Lung microvascular endothelial cell (primary cell): ENCODE results near the gene ATP5MG. TPM values are rescaled to one million over a fixed set of nuclear protein-coding genes. Genes with fewer than 3 reads are reported as not detected.
"Not testable (repeated sequence)": the region's sequence is repeated elsewhere in the genome, so short reads cannot be mapped to it uniquely, and the experiment has no call there.

ENCODE experiments used
- DNase-seq, 2 donors: peaks; one replicate each; pipeline versions ENCODE4 v3.0.0 to v3.0.0-alpha.2; 2010; ENCODE audit warnings: low read depth in 2 of 2
- total RNA-seq: library from RNA; depleted of rRNA; stranded (reverse); fragments of >200 nt; gene quantifications from 2 replicates; pipeline ENCODE4 v1.2.1, GENCODE V29; 2014

ATP5MG gene
- total RNA-seq: 82.8 and 95.6 TPM in 2 replicates

- peak; percentile 89 to 91 for DNase-seq
These were observed at the start of gene ATP5MG for GRCh38 chr11:118401151-118401879. Gene ATP5MG, plus strand, starts transcription at chr11:118401606. Its CDS starts 60 bp downstream, at chr11:118401666.

GRCh38 chr11:118353084-118353710, 48.2 kb upstream of the ATP5MG start:
- DNase-seq: peak; percentile 24 to 39

DNA sequence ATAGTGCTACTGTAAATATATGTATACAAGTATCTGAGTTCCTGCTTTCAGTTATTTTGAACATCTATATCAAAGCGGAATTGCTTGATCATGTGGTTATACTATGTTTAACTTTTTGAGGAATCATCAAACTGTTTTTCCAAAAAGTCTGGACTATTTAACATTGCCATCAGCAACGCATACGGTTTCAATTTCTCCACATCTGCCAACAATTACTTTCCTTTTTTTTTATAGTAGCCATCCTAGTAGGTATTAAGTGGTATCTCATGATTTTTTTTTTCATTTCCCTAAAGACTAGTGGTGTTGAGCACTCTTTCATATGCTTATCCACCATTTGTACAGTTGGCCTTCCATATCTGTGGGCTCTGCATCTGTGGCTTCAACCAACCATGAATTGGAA, 43.3 kb upstream of the ATP5MG start:
- DNase-seq: no peak

GRCh38 chr11:118359295-118359958, 42.0 kb upstream of the ATP5MG start, which contains the start of gene UBE4A:
Gene UBE4A, plus strand, starts transcription at chr11:118359600. Its CDS starts 5,481 bp downstream, at chr11:118365081.
- peak; percentile 93 to 96 for DNase-seq

DNA sequence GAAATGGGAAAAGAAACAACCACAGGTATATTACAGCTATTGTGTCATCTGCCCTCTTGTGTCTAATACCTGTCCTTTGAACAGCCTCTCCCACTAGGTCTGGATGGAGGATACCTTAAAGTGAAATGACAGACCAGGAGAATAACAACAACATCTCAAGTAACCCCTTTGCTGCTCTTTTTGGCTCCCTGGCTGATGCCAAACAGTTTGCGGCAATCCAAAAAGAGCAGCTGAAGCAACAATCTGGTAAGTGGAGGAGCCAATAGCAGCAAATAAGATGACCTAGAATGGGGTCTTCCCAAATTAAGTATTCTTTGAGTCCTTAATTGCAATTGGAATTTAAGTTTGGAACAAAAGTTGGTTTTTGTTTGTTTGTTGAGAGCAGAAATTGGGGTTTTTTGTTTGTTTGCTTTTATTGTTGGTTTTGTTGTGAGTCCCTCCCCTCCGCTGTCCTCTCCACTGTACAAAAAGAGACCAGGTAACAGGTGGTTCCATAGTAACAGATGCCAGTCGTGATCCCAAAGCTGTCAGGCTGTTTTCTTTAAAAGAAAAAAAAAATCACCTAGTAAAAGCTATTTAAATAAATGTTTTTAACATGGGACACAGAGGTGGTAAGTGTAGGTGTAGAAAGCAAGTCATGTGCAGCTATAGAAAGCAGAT, 36.3 kb upstream of the ATP5MG start:
- no peak for DNase-seq

GRCh38 chr11:118366287-118366686, 35.1 kb upstream of the ATP5MG start:
- no peak for DNase-seq

GRCh38 chr11:118370774-118371173, 30.6 kb upstream of the ATP5MG start:
- DNase-seq: no peak

- DNase-seq: no peak
These were observed 28.1 kb upstream of the ATP5MG start for GRCh38 chr11:118373263-118373662.

DNA sequence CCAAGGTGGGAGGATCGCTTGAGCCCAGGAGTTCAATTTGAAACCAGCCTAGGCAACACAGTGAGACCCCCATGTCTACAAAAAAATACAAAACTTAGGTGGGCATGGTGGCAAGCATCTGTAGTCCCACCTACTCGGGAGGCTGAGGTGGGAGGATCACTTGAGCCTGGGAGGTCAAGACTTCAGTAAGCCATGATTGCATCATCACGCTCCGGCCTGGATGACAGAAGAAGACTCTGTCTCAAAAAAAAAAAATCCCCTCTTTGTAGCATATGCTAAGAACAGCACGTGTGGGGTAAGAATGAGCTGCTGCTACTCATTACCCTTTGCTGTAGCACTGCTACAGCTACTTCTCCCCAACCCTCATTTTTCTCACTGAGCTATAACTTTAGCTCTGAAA, 27.5 kb upstream of the ATP5MG start:
- no peak for DNase-seq

DNA sequence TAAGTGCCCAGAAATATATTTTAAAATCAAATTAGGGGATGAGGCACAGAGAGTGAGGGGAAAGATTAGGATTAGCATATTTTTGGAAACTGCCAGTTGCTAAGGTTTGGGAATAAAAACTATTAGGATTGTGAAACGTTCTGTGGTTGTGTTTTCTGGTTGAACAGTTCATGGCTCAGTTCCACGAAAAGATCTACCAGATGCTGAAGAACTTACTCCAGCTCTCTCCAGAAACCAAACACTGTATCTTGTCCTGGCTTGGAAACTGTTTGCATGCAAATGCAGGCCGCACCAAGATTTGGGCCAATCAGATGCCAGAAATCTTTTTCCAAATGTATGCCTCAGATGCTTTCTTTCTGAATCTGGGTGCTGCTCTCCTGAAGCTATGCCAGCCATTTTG, 26.7 kb upstream of the ATP5MG start:
- no peak for DNase-seq

DNA sequence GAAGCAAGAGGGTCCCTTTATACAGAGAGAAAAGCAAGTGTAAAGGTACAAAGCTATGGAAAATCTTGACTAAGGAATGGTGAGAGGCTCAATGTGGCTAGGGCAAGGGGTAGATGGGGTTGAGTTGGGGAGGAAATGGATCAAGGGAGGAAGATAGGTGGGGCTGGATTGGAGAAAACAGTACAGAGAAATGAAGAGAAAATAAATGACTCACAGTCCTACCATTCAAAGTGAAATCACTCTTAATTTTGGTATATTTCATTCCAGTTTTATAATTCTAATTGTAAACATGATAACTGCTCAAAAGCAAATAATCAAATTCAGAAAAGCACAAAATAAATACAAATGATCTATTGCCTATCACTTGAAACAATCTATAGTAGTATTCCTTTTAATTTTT, 25.4 kb upstream of the ATP5MG start:
- no peak for DNase-seq

DNA sequence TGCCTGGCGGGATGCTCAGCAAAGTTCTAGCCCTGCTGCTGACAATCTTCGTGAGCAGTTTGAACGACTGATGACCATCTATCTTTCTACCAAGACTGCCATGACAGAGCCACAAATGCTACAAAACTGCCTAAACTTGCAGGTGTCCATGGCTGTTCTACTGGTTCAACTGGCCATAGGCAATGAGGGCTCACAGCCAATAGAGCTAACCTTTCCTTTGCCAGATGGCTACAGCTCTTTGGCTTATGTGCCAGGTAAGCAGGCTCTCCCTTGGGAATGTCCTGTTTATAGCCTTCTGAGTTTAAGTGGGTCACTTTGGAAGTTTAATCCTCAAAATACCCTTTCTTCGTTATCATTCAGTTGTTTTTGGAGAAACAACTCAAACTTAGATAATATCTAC, 21.9 kb upstream of the ATP5MG start:
- no peak for DNase-seq

- DNase-seq: peak in 1 of 2 donors; percentile 69
These were observed 20.8 kb upstream of the ATP5MG start for GRCh38 chr11:118380571-118380970.

GRCh38 chr11:118382954-118383353, 18.5 kb upstream of the ATP5MG start:
- DNase-seq: no peak

- no peak for DNase-seq
These were observed 17.7 kb upstream of the ATP5MG start for GRCh38 chr11:118383657-118384056.

DNA sequence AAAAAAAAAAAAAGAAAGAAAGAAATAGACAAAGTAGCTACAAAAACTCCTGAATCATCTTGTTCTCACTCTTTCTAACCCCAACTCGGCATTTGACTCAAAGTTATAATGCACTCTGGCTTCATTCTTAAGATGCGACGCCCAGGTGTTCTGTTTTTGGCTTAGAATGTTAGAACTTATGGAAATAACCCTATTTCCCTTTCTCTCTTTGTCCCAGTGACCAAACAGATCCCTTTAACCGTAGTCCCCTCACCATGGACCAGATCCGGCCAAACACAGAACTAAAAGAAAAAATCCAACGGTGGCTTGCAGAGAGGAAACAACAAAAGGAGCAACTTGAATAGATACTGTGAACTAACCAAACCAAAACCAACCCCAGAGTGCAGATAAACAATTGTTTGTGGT, 5.3 kb upstream of the ATP5MG start:
- no peak for DNase-seq

DNA sequence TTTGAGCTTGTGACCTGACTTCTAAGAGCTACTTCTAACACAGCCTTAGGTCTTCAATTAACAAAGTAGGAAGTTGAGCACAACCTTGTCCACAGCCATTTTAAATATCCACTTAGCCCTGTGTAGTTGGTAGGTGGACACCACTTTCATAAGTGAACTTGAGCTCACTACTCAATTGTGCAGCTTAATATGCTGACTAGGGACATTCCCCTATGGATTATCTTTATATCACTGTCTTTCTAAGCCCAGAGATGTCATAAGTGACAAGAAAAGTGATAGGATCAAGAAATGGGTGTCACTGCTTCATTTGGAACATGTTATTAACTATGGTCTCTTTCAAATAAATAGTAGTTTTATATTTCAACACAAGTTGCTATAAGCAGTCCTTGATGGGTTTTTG, 4.0 kb upstream of the ATP5MG start:
- DNase-seq: no peak

- peak; percentile 64 to 71 for DNase-seq
These were observed 2.4 kb upstream of the ATP5MG start for GRCh38 chr11:118398791-118399559.

DNA sequence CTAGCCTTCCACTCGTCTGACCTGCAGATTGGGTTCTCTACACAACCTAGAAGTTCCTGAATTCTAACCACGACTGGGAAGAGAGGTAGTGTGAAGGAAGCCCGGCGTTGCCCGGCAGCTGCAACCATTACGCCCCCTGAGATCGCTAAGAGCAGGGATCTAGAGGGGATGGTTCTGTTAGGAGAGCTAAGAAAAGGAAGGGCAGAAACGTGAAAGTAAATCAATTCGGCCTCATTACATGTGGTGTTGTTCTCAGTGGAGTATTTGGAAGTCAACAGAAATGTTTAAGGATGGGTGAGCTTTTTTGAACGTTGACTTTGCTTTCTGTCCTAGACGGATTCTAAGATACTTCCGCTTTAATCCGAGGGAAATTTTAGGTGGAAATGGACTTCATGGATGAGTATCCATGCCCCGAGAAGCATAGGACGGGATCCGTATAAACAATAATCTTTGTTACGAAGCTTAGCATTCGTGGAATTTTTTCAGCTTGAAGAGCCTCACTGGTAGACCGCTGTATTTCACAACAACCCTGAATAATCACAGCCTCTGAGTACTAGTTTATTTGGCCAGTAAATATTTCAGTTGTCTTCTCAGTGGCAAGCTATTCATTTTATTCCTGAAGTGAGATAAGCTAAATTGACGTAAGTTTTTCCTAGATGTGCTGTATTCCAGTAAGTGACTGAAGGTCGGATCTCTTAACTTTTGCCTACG, 629 bp downstream of the ATP5MG start:
- peak; percentile 20 to 31 for DNase-seq

DNA sequence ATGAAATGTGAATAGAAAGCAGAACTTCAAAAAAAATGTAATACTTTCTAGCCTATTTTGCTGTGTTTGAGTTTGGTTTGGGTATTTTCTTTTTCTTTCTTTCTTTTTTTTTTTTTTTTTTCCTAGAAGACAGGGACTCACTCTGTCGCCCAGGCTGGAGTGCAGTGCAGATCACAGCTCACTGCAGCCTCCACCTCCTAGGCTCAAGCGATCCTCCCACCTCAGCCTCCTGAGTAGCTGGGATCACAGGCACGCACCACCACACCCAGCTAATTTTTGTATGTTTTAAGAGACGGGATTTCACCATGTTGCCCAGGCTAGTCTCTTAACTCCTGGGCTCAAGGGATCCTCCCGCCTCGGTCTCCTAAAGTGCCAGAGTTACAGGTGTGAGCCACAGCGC, 1.2 kb downstream of the ATP5MG start:
- not testable (repeated sequence) for DNase-seq
